HCT116 (cell line): ENCODE measurements around the gene EIF3L. TPM values are rescaled to one million over a fixed set of nuclear protein-coding genes. Genes with fewer than 3 reads are reported as not detected.

Source experiments
- ATAC-seq: fragments of 200-7000 bp; cut with Tn5 transposase; 2 replicates; pipeline ENCODE4 v1.9.1; 2020; ENCODE audit warnings: mild to moderate bottlenecking, moderate library complexity
- BruUV-seq: library from RNA; stranded (reverse); fragments of 400-500 nt; replicated peaks from 2 replicates; lab custom pipeline; 2021; lab: Mats Ljungman, UMichigan
- CTCF ChIA-PET: fragments of 300-600 bp; sonication (Branson Sonifier 250); formaldehyde crosslinking; loops from one replicate; lab custom pipeline; 2021; ENCODE audit warnings: antibody characterized with exemption; lab: Charles Lee
- POLR2A ChIA-PET: fragments of 300-600, 350-600 bp; sonication (Branson Sonifier 250); formaldehyde crosslinking; loops from one replicate; lab custom pipeline; 2021; ENCODE audit warnings: antibody characterized with exemption; lab: Charles Lee
- RAD21 ChIA-PET, 2 experiments: fragments of 300-600 bp; sonication (Branson Sonifier 250); formaldehyde crosslinking; loops; one replicate each; lab custom pipeline; 2023; ENCODE audit warnings: low total read pairs in 2 of 2; ENCODE audit not compliant: uncharacterized antibody in 2 of 2, unreplicated experiment in 2 of 2, low non-redundant PET in 1 of 2; lab: Charles Lee
- DNase-seq: peaks from one replicate; pipeline ENCODE4 v3.0.0-alpha.2; 2010; ENCODE audit warnings: low read depth, low spot score
- H2AFZ ChIP-seq: fragments of 200-600 bp; shearing (Covaris generic), sonication (generic); 2 replicates; pipeline ENCODE4 v1.6.1; 2017; ENCODE audit warnings: low read depth, mixed run types, mixed read lengths, antibody characterized with exemption, low read length; ENCODE audit not compliant: poor library complexity, severe bottlenecking
- H3K27ac ChIP-seq: 2 replicates; pipeline ENCODE4 v1.5.1; 2012; ENCODE audit warnings: low read depth, low read length
- H3K27me3 ChIP-seq: fragments of 200-600 bp; sonication (generic); 2 replicates; pipeline ENCODE4 v1.6.1; 2016; ENCODE audit warnings: mixed run types, low read length, mixed read lengths; ENCODE audit not compliant: insufficient read depth
- H3K36me3 ChIP-seq, 2 experiments: fragments of 200-500 bp in 1 of 2; fragments of 200-600 bp in 1 of 2; sonication (Bioruptor generic) in 1 of 2; sonication (generic) in 1 of 2; 2 replicates each; pipeline versions ENCODE4 v1.5.1 to v1.6.1; 2014 to 2016; ENCODE audit warnings: low read length in 2 of 2, inconsistent platforms in 1 of 2, mixed read lengths in 1 of 2, mixed run types in 1 of 2; ENCODE audit not compliant: insufficient read depth in 2 of 2, control insufficient read depth in 1 of 2
- H3K4me1 ChIP-seq, 2 experiments: fragments of 200-600 bp in 1 of 2; sonication (generic) in 1 of 2; 2 replicates each; pipeline versions ENCODE4 v1.5.1 to v1.6.1; 2012 to 2017; ENCODE audit warnings: low read length in 2 of 2, inconsistent platforms in 1 of 2, mild to moderate bottlenecking in 1 of 2, mixed read lengths in 1 of 2, mixed run types in 1 of 2, moderate library complexity in 1 of 2; ENCODE audit not compliant: insufficient read depth in 2 of 2, control insufficient read depth in 1 of 2
- H3K4me2 ChIP-seq: fragments of 200-600 bp; sonication (generic); 2 replicates; pipeline ENCODE4 v1.6.1; 2017; ENCODE audit warnings: mixed run types, low read length, mixed read lengths
- H3K4me3 ChIP-seq, 2 experiments: fragments of 200-600 bp in 1 of 2; sonication (generic) in 1 of 2; replicated peaks in 1 of 2; 2 replicates each; pipeline ENCODE4 v1.5.1; 2011 to 2016; ENCODE audit warnings: low read length in 2 of 2, control low read depth in 1 of 2, low read depth in 1 of 2, mild to moderate bottlenecking in 1 of 2, mixed read lengths in 1 of 2, mixed run types in 1 of 2
- H3K79me2 ChIP-seq: fragments of 200-600 bp; sonication (generic); 2 replicates; pipeline ENCODE4 v1.6.1; 2017; ENCODE audit warnings: mild to moderate bottlenecking, mixed run types, low read length, moderate library complexity, mixed read lengths; ENCODE audit not compliant: insufficient read depth
- H3K9ac ChIP-seq: fragments of 200-600 bp; sonication (generic); 2 replicates; pipeline ENCODE4 v1.6.1; 2016; ENCODE audit warnings: low read length, mixed read lengths
- H3K9me2 ChIP-seq: fragments of 200-600 bp; sonication (generic), shearing (Covaris generic); 2 replicates; pipeline ENCODE4 v1.6.1; 2017; ENCODE audit warnings: mixed run types, mild to moderate bottlenecking, moderate library complexity; ENCODE audit not compliant: insufficient read depth
- H3K9me3 ChIP-seq, 2 experiments: fragments of 200-500 bp in 1 of 2; fragments of 200-600 bp in 1 of 2; sonication (Bioruptor generic) in 1 of 2; sonication (generic) in 1 of 2; 2 replicates each; pipeline ENCODE4 v1.6.1; 2014 to 2017; ENCODE audit warnings: low read length in 2 of 2, mixed read lengths in 2 of 2, inconsistent platforms in 1 of 2, low read depth in 1 of 2, mild to moderate bottlenecking in 1 of 2, mixed run types in 1 of 2, moderate library complexity in 1 of 2; ENCODE audit not compliant: control insufficient read depth in 1 of 2, insufficient read depth in 1 of 2
- H4K20me1 ChIP-seq: fragments of 200-600 bp; sonication (generic), shearing (Covaris generic); 2 replicates; pipeline ENCODE4 v1.6.1; 2017; ENCODE audit warnings: mixed run types, mild to moderate bottlenecking, moderate library complexity; ENCODE audit not compliant: insufficient read depth
- POLR2AphosphoS5 ChIP-seq: IDR thresholded peaks from 2 replicates; pipeline ENCODE4 v1.6.1; 2011; ENCODE audit warnings: mild to moderate bottlenecking, low read depth, low read length, moderate library complexity
- SP1 ChIP-seq: IDR thresholded peaks from 2 replicates; pipeline ENCODE4 v1.6.1; 2012; ENCODE audit warnings: low read depth
- intact Hi-C: fragments of 100-400 bp; cut with micrococcal nuclease; formaldehyde crosslinking; loops from 2 replicates; pipeline ENCODE4 v1.10.0; 2022
- total RNA-seq: library from RNA; stranded (reverse); gene quantifications from one replicate; pipeline ENCODE4 v1.2.1, GENCODE V29; 2021; ENCODE audit not compliant: unreplicated experiment
- TF ChIP-seq, protein P1 (sequence below), 3 experiments: fragments of 200-600 bp in 1 of 3; sonication (generic) in 1 of 3; IDR thresholded peaks in 2 of 3; conservative IDR thresholded peaks in 1 of 3; 2 replicates each; pipeline ENCODE4 v1.5.1; 2012 to 2017; ENCODE audit warnings: low read depth in 2 of 3, low read length in 2 of 3, antibody characterized with exemption in 1 of 3, borderline replicate concordance in 1 of 3, control low read depth in 1 of 3, mild to moderate bottlenecking in 1 of 3, mixed read lengths in 1 of 3, mixed run types in 1 of 3, moderate library complexity in 1 of 3; ENCODE audit not compliant: insufficient read depth in 1 of 3
- TF ChIP-seq, protein P2 (sequence below): IDR thresholded peaks from 2 replicates; pipeline ENCODE4 v1.6.1; 2012; ENCODE audit warnings: low read depth

EIF3L gene
- total RNA-seq, 1 experiment from 2014 or later, result 687 TPM

DNA sequence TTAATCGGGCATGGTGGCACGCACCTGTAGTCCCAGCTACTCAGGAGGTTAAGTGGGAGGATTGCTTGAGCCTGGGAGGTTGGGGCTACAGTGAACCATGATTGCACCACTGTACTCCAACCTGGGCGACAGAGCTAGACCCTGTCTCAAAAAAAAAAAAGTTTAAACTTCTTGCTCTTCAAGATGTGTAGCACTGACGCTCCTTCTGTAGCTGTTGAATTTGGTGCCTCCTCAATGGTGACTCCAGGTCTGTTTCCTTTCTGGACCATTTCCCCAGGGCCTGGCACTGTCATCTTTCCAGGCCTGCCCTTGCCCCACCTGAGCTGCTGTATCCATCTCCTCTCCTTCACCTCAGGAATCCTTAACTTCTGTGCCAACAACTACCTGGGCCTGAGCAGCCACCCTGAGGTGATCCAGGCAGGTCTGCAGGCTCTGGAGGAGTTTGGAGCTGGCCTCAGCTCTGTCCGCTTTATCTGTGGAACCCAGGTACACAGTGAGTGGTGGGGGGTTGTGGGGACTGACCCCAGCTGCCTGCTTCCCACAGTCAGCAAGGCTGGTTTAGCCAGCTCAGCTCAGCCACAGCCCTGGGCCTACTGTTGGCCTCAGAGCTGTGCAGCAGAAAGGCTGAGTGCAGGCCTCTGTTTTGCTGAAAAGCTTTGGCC, 39.4 kb upstream of the EIF3L start:
- H3K27me3 ChIP-seq, result no peaks in the 10 kb centered on the region
- no peaks in the 10 kb centered on the region for H4K20me1 ChIP-seq
- intact Hi-C loops, result loop anchor here (5.0 kb wide), 1 partner anchor 203 kb away; the partner anchor contains the start of gene GGA1
- peaks cover 2 to 40% of the 10 kb centered on the region in 2 experiments; a peak in 2 of 4 replicates for H3K4me1 ChIP-seq
- TF ChIP-seq POLR2AphosphoS5 (0 out of 2 replicates have a peak, but pooled peaks have one; percentile 14), SP1 (no peak)
- TF ChIP-seq, protein P1, sequence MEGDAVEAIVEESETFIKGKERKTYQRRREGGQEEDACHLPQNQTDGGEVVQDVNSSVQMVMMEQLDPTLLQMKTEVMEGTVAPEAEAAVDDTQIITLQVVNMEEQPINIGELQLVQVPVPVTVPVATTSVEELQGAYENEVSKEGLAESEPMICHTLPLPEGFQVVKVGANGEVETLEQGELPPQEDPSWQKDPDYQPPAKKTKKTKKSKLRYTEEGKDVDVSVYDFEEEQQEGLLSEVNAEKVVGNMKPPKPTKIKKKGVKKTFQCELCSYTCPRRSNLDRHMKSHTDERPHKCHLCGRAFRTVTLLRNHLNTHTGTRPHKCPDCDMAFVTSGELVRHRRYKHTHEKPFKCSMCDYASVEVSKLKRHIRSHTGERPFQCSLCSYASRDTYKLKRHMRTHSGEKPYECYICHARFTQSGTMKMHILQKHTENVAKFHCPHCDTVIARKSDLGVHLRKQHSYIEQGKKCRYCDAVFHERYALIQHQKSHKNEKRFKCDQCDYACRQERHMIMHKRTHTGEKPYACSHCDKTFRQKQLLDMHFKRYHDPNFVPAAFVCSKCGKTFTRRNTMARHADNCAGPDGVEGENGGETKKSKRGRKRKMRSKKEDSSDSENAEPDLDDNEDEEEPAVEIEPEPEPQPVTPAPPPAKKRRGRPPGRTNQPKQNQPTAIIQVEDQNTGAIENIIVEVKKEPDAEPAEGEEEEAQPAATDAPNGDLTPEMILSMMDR (IDR thresholded peaks at IDR 0.05 in 2 of 3, conservative IDR thresholded peaks at IDR 0.05 in 1 of 3; ENCODE audit: borderline replicate concordance in 1 of 3, insufficient read depth in 1 of 3, low read depth in 2 of 3, low read length in 2 of 3), result no peak
- TF ChIP-seq, protein P2, sequence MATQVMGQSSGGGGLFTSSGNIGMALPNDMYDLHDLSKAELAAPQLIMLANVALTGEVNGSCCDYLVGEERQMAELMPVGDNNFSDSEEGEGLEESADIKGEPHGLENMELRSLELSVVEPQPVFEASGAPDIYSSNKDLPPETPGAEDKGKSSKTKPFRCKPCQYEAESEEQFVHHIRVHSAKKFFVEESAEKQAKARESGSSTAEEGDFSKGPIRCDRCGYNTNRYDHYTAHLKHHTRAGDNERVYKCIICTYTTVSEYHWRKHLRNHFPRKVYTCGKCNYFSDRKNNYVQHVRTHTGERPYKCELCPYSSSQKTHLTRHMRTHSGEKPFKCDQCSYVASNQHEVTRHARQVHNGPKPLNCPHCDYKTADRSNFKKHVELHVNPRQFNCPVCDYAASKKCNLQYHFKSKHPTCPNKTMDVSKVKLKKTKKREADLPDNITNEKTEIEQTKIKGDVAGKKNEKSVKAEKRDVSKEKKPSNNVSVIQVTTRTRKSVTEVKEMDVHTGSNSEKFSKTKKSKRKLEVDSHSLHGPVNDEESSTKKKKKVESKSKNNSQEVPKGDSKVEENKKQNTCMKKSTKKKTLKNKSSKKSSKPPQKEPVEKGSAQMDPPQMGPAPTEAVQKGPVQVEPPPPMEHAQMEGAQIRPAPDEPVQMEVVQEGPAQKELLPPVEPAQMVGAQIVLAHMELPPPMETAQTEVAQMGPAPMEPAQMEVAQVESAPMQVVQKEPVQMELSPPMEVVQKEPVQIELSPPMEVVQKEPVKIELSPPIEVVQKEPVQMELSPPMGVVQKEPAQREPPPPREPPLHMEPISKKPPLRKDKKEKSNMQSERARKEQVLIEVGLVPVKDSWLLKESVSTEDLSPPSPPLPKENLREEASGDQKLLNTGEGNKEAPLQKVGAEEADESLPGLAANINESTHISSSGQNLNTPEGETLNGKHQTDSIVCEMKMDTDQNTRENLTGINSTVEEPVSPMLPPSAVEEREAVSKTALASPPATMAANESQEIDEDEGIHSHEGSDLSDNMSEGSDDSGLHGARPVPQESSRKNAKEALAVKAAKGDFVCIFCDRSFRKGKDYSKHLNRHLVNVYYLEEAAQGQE, result no peak
- no peaks in the 10 kb centered on the region for H3K9me2 ChIP-seq
- no peak for ATAC-seq
- H3K4me2 ChIP-seq, result 0 out of 2 replicates have a peak overlapping the region, but pooled peaks have one; percentile 91
- no TSS peak for BruUV-seq
- peaks cover 4 to 7% of the 10 kb centered on the region in 2 experiments; a peak in 3 of 4 replicates for H3K36me3 ChIP-seq
- H3K27ac ChIP-seq, result no peak overlapping the region
- DNase-seq, result no peak
- peaks cover 52% of the 10 kb centered on the region for H3K79me2 ChIP-seq
- no peak overlapping the region for H3K4me3 ChIP-seq
- no peak overlapping the region for H2AFZ ChIP-seq
- ChIA-PET RAD21 (interaction anchor here in 1 of 2 experiments (0.5 kb wide), 1 partner anchor 45 kb away, joined by 4 read pairs; no protein-coding TSS in a partner anchor), CTCF (no interaction called here), POLR2A (interaction anchor here (0.8 to 3.5 kb wide), 5 partner anchors 9 to 34 kb away, joined by 3 to 19 read pairs (median 7); partner anchors contain the start of gene ANKRD54)
- H3K9me3 ChIP-seq, result no peaks in the 10 kb centered on the region
- H3K9ac ChIP-seq, result no peak overlapping the region
